Erythroblast (primary cell): ENCODE data around the gene TGFBR1.

Experiments
- GATA1 ChIP-seq: IDR thresholded peaks from 2 replicates; pipeline ENCODE4 v1.6.1; 2011; ENCODE audit warnings: low read depth, mild to moderate bottlenecking, control low read depth, low read length, moderate library complexity
- POLR2A ChIP-seq: IDR thresholded peaks from 2 replicates; pipeline ENCODE4 v1.6.1; 2011; ENCODE audit warnings: mild to moderate bottlenecking, low read length

DNA sequence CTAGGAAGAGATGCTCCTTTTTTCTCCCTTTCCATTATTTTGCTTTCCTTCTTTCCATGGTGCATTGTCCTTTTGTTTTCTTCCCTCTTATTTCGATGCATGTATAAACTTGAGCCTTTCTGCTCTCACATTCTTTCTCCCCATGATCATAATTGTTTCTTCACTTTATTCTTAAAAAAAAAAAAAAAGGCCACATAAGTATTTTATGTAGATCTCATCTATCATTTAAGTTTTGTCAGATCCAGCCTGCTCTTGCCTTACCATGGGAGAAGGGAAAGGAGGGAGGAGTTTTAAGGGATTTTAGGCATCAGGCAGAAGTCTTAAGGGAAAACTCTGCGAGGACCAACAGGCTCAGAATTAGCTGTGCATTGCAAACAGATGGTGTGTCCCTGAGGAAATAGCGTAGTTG, 11.1 kb downstream of the TGFBR1 start:
- TF ChIP-seq POLR2A, result no peak
- no peak for TF ChIP-seq GATA1
